Measurements from ENCODE around the gene DPF1. TPM values are rescaled to one million over a fixed set of nuclear protein-coding genes. Genes with fewer than 3 reads are reported as not detected.
"Not testable (repeated sequence)": the region's sequence is repeated elsewhere in the genome, so short reads cannot be mapped to it uniquely, and the experiment has no call there.

The DPF1 gene
- total RNA-seq, 3 donors from 2014 or later (not counting 1 experiment from before 2014, with no cell fraction given), result not detected

DNA sequence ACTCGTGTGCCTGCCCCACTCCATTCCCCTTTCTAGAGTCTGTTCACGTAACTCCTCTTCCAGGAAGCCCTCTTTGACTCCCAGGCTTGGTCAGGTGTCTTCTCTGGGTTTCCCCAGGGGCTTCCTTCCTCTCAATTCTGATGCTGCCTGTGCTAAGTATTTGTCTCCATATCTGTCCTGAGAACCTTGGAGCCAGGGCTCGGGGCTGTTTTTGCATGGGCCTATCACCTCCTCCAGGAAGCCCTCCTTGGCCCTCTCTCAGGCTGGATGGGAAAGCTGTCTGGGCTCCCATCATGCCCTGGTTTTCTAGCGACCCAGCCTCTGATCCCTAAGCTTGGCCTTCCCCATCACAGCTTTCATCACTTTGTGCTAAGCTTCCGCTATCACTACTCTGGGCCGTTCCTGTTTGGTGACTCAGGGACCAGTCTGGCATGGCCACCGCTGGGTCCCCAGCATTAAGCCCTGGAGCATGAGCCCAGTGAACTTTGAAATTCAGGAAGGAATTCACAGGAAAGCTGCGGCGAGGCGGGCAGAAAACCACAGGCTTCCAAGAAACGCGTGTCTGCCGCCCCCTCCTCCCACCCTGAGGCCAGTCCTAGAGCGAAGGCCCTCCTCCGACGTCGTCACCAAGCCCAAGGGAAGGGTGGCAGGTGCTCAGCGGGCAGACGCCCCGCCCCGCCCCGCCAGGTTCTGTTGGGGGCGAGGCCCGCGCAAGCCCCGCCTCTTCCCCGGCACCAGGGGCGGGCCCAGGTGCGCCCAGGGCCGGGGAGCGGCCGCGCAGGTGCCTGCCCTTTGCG is 39.9 kb upstream of the DPF1 start:
- no peaks in the 10 kb centered on the region for H3K9me3 Mint-ChIP-seq
- H3K27me3 Mint-ChIP-seq (ENCODE audit: low read depth in 2 of 2), result peaks cover 23 to 31% of the 10 kb centered on the region in 2 donors
- intact Hi-C loops (cut with micrococcal nuclease), result no loop called here
- peak overlapping the region; percentile 55 for H3K4me3 ChIP-seq (ENCODE audit: low read length)
- no peaks in the 10 kb centered on the region for H3K36me3 Mint-ChIP-seq
- H3K9me3 ChIP-seq (ENCODE audit: control insufficient read depth, insufficient read depth, low read length), result no peaks in the 10 kb centered on the region
- ATAC-seq, result peak; percentile 53 to 74 (median 72)
- TF ChIP-seq, protein P1, sequence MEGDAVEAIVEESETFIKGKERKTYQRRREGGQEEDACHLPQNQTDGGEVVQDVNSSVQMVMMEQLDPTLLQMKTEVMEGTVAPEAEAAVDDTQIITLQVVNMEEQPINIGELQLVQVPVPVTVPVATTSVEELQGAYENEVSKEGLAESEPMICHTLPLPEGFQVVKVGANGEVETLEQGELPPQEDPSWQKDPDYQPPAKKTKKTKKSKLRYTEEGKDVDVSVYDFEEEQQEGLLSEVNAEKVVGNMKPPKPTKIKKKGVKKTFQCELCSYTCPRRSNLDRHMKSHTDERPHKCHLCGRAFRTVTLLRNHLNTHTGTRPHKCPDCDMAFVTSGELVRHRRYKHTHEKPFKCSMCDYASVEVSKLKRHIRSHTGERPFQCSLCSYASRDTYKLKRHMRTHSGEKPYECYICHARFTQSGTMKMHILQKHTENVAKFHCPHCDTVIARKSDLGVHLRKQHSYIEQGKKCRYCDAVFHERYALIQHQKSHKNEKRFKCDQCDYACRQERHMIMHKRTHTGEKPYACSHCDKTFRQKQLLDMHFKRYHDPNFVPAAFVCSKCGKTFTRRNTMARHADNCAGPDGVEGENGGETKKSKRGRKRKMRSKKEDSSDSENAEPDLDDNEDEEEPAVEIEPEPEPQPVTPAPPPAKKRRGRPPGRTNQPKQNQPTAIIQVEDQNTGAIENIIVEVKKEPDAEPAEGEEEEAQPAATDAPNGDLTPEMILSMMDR (IDR thresholded peaks at IDR 0.05), result no peak
- WGBS (ENCODE audit: insufficient coverage), result 8% methylated on average over 34 of the region's 34 CpGs
- H3K4me3 Mint-ChIP-seq, result peak overlapping the region; percentile 76
- peaks cover 18% of the 10 kb centered on the region for H3K4me1 ChIP-seq (ENCODE audit: control insufficient read depth, insufficient read depth, low read length)
- peak overlapping the region; percentile 61 for H3K27ac ChIP-seq (ENCODE audit: low read length)
- peak overlapping the region in 1 of 2 donors; percentile 55 for H3K27ac Mint-ChIP-seq
- H3K4me1 Mint-ChIP-seq, result peaks cover 12% of the 10 kb centered on the region in 2 donors
- no peaks in the 10 kb centered on the region for H3K27me3 ChIP-seq (ENCODE audit: control insufficient read depth, insufficient read depth, low read length)
- peak in 1 of 2 donors; percentile 85 for DNase-seq
- H3K36me3 ChIP-seq (ENCODE audit: control insufficient read depth, insufficient read depth, low read length), result no peaks in the 10 kb centered on the region

DNA sequence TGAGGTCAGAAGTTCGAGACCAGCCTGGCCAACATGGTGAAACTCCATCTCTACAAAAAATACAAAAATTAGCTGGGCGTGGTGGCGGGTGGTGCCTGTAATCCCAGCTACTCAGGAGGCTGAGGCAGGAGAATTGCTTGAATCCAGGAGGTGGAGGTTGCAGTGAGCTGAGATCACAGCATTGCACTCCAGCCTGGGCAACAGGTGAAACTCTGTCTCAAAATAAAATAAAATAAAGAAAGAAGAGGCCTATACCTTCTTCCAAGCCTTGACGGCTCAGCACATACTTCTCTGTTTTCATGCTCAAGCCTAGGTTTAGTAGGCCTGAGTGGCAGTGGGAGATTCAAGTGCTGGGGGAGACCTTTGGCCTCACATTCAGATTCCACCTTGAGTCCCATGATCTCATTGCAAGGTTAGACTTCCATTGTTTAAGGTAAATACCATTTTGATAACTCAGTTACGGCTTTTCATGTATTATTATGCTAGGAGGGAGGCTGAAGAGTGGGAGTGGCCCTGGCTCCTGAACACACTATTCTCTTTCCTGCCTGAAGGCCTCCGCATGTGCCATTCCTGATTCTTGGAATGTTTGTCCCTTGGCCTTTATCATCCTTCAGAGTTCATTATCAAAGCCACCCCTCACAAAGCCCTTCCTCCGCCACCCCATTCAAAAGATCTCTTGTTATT is 38.7 kb upstream of the DPF1 start:
- H3K27me3 Mint-ChIP-seq (ENCODE audit: low read depth in 2 of 2), result peaks cover 23 to 31% of the 10 kb centered on the region in 2 donors
- TF ChIP-seq, protein P1 (IDR thresholded peaks at IDR 0.05), result no peak
- H3K27ac Mint-ChIP-seq, result no peak overlapping the region
- Histone ChIP-seq H3K36me3 (ENCODE audit: control insufficient read depth, insufficient read depth, low read length) (no peaks in the 10 kb centered on the region), H3K27ac (ENCODE audit: low read length) (no peak overlapping the region), H3K4me3 (ENCODE audit: low read length) (no peak overlapping the region), H3K27me3 (ENCODE audit: control insufficient read depth, insufficient read depth, low read length) (no peaks in the 10 kb centered on the region), H3K9me3 (ENCODE audit: control insufficient read depth, insufficient read depth, low read length) (no peaks in the 10 kb centered on the region), H3K4me1 (ENCODE audit: control insufficient read depth, insufficient read depth, low read length) (peaks cover 18% of the 10 kb centered on the region)
- intact Hi-C loops (cut with micrococcal nuclease), result no loop called here
- WGBS (ENCODE audit: insufficient coverage), result 94% methylated on average over 7 of the region's 7 CpGs
- ATAC-seq (no peak), DNase-seq (no peak)
- H3K9me3 Mint-ChIP-seq, result no peaks in the 10 kb centered on the region
- H3K4me3 Mint-ChIP-seq, result no peak overlapping the region
- no peaks in the 10 kb centered on the region for H3K36me3 Mint-ChIP-seq
- peaks cover 12% of the 10 kb centered on the region in 2 donors for H3K4me1 Mint-ChIP-seq

DNA sequence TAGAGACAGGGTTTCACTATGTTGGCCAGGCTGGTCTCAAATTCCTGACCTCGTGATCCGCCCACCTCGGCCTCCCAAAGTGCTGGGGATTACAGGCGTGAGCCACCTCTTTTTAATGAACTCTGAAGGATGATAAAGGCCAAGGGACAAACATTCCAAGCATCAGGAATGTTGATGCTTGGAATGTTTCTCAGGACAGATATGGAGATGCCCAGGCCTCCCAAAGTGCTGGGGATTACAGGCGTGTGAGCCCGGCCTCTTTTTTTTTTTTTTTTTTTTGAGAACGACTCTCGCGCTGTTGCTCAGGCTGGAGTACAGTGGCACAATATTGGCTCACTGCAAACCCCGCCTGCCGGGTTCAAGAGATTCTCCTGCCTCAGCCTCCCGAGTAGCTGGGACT is 37.9 kb upstream of the DPF1 start:
- H3K9me3 Mint-ChIP-seq; H3K4me3 Mint-ChIP-seq; H3K36me3 Mint-ChIP-seq; H3K27ac Mint-ChIP-seq; H3K4me3 ChIP-seq (ENCODE audit: low read length); H3K36me3 ChIP-seq (ENCODE audit: control insufficient read depth, insufficient read depth, low read length); DNase-seq; H3K27me3 ChIP-seq (ENCODE audit: control insufficient read depth, insufficient read depth, low read length); H3K27ac ChIP-seq (ENCODE audit: low read length); ATAC-seq; H3K9me3 ChIP-seq (ENCODE audit: control insufficient read depth, insufficient read depth, low read length); intact Hi-C loops (cut with micrococcal nuclease): not testable (repeated sequence)
- Mint-ChIP-seq H3K27me3 (ENCODE audit: low read depth in 2 of 2) (peaks cover 25 to 29% of the 10 kb centered on the region in 2 donors), H3K4me1 (peaks cover 12% of the 10 kb centered on the region in 2 donors)
- H3K4me1 ChIP-seq (ENCODE audit: control insufficient read depth, insufficient read depth, low read length), result peaks cover 18% of the 10 kb centered on the region
- 96% methylated on average over 12 of the region's 12 CpGs for WGBS (ENCODE audit: insufficient coverage)

DNA sequence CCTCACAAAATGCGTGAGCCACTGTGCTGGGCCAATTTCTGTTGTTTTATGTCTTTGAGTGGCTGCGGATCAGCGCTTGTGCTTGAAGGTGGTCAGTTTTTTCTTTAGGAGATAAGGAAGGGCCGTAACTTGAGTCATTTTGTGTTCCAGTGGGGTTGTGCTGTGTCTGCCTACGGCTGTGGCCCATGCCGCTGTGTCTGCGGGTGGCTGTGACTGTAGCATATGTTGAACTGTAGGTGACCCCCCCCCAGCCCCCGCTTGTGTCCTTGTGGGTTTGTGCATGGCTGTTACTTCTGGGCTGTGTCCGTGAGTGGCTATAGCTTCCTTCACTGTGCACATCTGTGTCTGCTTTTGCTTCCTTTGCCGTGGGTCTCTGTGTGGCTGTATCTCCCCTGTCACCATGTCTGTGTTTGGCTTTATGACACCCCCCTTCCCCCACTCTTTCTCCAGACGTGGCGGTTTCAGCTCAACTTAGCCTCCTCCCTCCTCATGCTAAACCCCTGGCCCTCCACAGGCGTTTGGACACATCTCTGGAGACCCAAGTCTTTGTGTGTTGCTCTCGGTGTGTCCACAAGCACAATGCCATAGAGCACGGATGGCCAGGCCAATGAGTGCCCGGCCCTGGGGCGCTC is 31.5 kb upstream of the DPF1 start:
- no peaks in the 10 kb centered on the region for H3K36me3 Mint-ChIP-seq
- peaks cover 0 to 3% of the 10 kb centered on the region in 2 donors for H3K4me1 Mint-ChIP-seq
- no peaks in the 10 kb centered on the region for H3K27me3 ChIP-seq (ENCODE audit: control insufficient read depth, insufficient read depth, low read length)
- DNase-seq (no peak), ATAC-seq (no peak)
- H3K36me3 ChIP-seq (ENCODE audit: control insufficient read depth, insufficient read depth, low read length), result no peaks in the 10 kb centered on the region
- H3K27ac ChIP-seq (ENCODE audit: low read length), result no peak overlapping the region
- 53% methylated on average over 17 of the region's 17 CpGs for WGBS (ENCODE audit: insufficient coverage)
- peaks cover 4% of the 10 kb centered on the region for H3K4me1 ChIP-seq (ENCODE audit: control insufficient read depth, insufficient read depth, low read length)
- H3K4me3 Mint-ChIP-seq, result no peak overlapping the region
- no peak overlapping the region for H3K27ac Mint-ChIP-seq
- intact Hi-C loops (cut with micrococcal nuclease), result no loop called here
- peak overlapping the region; percentile 18 for H3K4me3 ChIP-seq (ENCODE audit: low read length)
- H3K27me3 Mint-ChIP-seq (ENCODE audit: low read depth in 2 of 2), result peaks cover 16 to 31% of the 10 kb centered on the region in 2 donors
- H3K9me3 Mint-ChIP-seq, result no peaks in the 10 kb centered on the region
- TF ChIP-seq, protein P1 (IDR thresholded peaks at IDR 0.05), result no peak
- H3K9me3 ChIP-seq (ENCODE audit: control insufficient read depth, insufficient read depth, low read length), result no peaks in the 10 kb centered on the region
